OCI-LY1 (cell line): ENCODE data around the gene GMPR.

Experiments
- H2AFZ ChIP-seq: fragments of 200-600 bp; sonication (generic), shearing (Covaris generic); 2 replicates; pipeline ENCODE4 v1.6.0; 2014; ENCODE audit warnings: antibody characterized with exemption, mild to moderate bottlenecking, low read length
- H3F3A ChIP-seq: fragments of 200-600 bp; sonication (generic), shearing (Covaris generic); 2 replicates; pipeline ENCODE4 v1.6.0; 2014; ENCODE audit warnings: mild to moderate bottlenecking, antibody characterized with exemption, low read length, moderate library complexity; ENCODE audit not compliant: insufficient read depth
- H3K27ac ChIP-seq: fragments of 200-600 bp; sonication (generic); 2 replicates; pipeline ENCODE4 v1.5.1; 2014; ENCODE audit warnings: low read length, mixed run types, mild to moderate bottlenecking, low read depth; ENCODE audit not compliant: poor library complexity, severe bottlenecking
- H3K27me3 ChIP-seq: fragments of 200-600 bp; sonication (generic); 2 replicates; pipeline ENCODE4 v1.6.0; 2014; ENCODE audit warnings: antibody characterized with exemption, mild to moderate bottlenecking, low read length, moderate library complexity; ENCODE audit not compliant: insufficient read depth
- H3K36me3 ChIP-seq: fragments of 200-600 bp; sonication (generic); 2 replicates; pipeline ENCODE4 v1.6.1; 2014; ENCODE audit warnings: mild to moderate bottlenecking, antibody characterized with exemption, low read length, moderate library complexity, mixed read lengths; ENCODE audit not compliant: insufficient read depth
- H3K4me1 ChIP-seq: fragments of 200-600 bp; sonication (generic); 2 replicates; pipeline ENCODE4 v1.5.1; 2014; ENCODE audit warnings: mild to moderate bottlenecking, low read length, moderate library complexity; ENCODE audit not compliant: insufficient read depth, severe bottlenecking
- H3K4me2 ChIP-seq: fragments of 200-600 bp; sonication (generic), shearing (Covaris generic); 2 replicates; pipeline ENCODE4 v1.6.1; 2014; ENCODE audit warnings: low read length
- H3K4me3 ChIP-seq: fragments of 200-600 bp; sonication (generic); 2 replicates; pipeline ENCODE4 v1.5.1; 2014; ENCODE audit warnings: low read length, low read depth, mild to moderate bottlenecking, mixed read lengths; ENCODE audit not compliant: poor library complexity, severe bottlenecking
- H3K79me2 ChIP-seq: fragments of 200-600 bp; shearing (Covaris generic); 2 replicates; pipeline ENCODE4 v1.6.1; 2016; ENCODE audit warnings: mixed run types, low read length, mixed read lengths; ENCODE audit not compliant: insufficient read depth
- H3K9ac ChIP-seq: fragments of 200-600 bp; sonication (generic), shearing (Covaris generic); 2 replicates; pipeline ENCODE4 v1.6.1; 2014; ENCODE audit warnings: mild to moderate bottlenecking, low read length, mixed read lengths
- H3K9me2 ChIP-seq: fragments of 200-600 bp; sonication (generic), shearing (Covaris generic); 2 replicates; pipeline ENCODE4 v1.6.1; 2014; ENCODE audit warnings: low read depth, mild to moderate bottlenecking, low read length, mixed read lengths
- H3K9me3 ChIP-seq: fragments of 200-600 bp; shearing (Covaris generic); 2 replicates; pipeline ENCODE4 v1.6.1; 2014; ENCODE audit warnings: low read length, mixed read lengths
- H4K20me1 ChIP-seq: fragments of 200-600 bp; sonication (generic), shearing (Covaris generic); 2 replicates; pipeline ENCODE4 v1.6.0; 2016; ENCODE audit warnings: mild to moderate bottlenecking, low read length; ENCODE audit not compliant: insufficient read depth
- CTCF ChIP-seq: fragments of 200-600 bp; sonication (generic), shearing (Covaris generic); IDR thresholded peaks from 2 replicates; pipeline ENCODE4 v1.5.1; 2017; ENCODE audit warnings: mild to moderate bottlenecking, antibody characterized with exemption, low read length, moderate library complexity, mixed read lengths
- EZH2 ChIP-seq: fragments of 200-600 bp; sonication (generic), shearing (Covaris generic); IDR thresholded peaks from 2 replicates; pipeline ENCODE4 v1.8.0; 2017; ENCODE audit warnings: borderline replicate concordance, mixed run types, mild to moderate bottlenecking, antibody characterized with exemption, low read length, moderate library complexity, mixed read lengths

The GMPR gene

DNA sequence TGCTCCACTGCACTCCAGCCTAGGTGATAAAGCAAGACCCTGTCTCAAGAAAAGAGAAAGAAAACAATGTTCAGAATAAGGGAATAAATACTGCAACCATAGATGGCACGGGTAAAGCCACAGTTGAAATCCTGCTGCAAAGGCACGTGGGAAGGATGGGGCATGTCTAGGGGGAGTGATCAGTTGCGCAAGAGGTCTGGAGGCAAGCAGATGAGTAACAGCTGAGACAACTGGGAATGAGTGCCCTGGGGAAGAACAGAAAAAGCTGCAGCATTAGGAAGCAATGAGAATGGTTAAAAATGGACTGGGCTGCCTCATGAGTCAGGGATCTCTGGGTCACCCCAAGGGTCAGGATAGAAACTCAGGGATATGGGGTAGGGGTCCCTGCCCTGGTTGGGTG is 96.3 kb downstream of the GMPR start:
- no peaks in the 10 kb centered on the region for H3F3A ChIP-seq
- H3K4me2 ChIP-seq, result no peak overlapping the region
- no peak overlapping the region for H3K9ac ChIP-seq
- H3K4me1 ChIP-seq, result peaks cover 7% of the 10 kb centered on the region
- no peaks in the 10 kb centered on the region for H3K9me2 ChIP-seq
- H3K36me3 ChIP-seq, result no peaks in the 10 kb centered on the region
- no peaks in the 10 kb centered on the region for H3K79me2 ChIP-seq
- H2AFZ ChIP-seq, result no peak overlapping the region
- no peaks in the 10 kb centered on the region for H3K9me3 ChIP-seq
- TF ChIP-seq CTCF (no peak), EZH2 (no peak)
- H3K27me3 ChIP-seq, result no peaks in the 10 kb centered on the region
- H4K20me1 ChIP-seq, result no peaks in the 10 kb centered on the region
- no peak overlapping the region for H3K4me3 ChIP-seq
- no peak overlapping the region for H3K27ac ChIP-seq

- Histone ChIP-seq H3K27ac (no peak overlapping the region), H3F3A (no peaks in the 10 kb centered on the region), H3K4me3 (no peak overlapping the region), H3K36me3 (no peaks in the 10 kb centered on the region), H3K27me3 (no peaks in the 10 kb centered on the region), H3K9ac (no peak overlapping the region), H3K9me2 (no peaks in the 10 kb centered on the region), H3K4me1 (peaks cover 7% of the 10 kb centered on the region), H3K79me2 (no peaks in the 10 kb centered on the region), H3K9me3 (no peaks in the 10 kb centered on the region), H2AFZ (no peak overlapping the region), H4K20me1 (no peaks in the 10 kb centered on the region), H3K4me2 (no peak overlapping the region)
- TF ChIP-seq EZH2 (no peak), CTCF (no peak)
These were observed 96.8 kb downstream of the GMPR start for GRCh38 chr6:16335176-16335575.

DNA sequence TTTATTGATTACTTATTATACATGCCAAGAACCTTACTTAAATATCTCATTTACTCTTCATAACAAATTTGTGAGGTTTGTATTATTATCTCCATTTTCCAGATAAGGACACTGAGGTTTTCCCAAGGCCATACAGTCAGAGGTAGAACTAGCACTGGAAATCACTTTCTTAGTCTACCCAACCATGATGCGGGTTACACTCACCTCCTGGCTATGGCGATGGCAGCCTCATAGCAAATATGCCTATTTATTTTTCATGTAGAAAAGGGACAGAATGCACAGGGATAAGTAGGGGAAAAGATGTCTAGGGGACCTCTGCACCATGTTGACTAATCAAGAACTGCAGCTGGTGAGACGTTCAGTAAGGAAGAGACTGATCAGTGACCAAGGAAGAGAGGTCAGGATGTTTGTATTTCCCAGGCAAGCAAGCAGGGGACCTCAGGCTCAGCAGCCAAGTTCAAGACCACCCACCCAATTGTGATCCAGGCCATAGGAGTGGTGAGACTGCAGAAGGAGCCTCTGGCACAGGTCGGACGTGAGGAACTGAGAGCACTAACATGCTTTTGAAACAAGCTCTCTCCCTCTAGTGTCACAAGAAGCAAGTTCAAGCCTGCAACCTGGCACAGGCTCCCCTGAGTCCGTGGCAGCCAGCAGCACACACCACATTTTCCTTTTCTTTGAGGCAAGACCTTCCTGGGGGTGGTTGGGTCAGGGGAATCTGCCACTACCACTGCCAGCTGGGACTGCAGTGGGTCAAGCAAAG is 97.8 kb downstream of the GMPR start:
- H3K9me3 ChIP-seq, result no peaks in the 10 kb centered on the region
- H4K20me1 ChIP-seq, result no peaks in the 10 kb centered on the region
- TF ChIP-seq CTCF (no peak), EZH2 (no peak)
- H3K27me3 ChIP-seq, result no peaks in the 10 kb centered on the region
- H3K9ac ChIP-seq, result no peak overlapping the region
- no peak overlapping the region for H2AFZ ChIP-seq
- H3K9me2 ChIP-seq, result no peaks in the 10 kb centered on the region
- peaks cover 7% of the 10 kb centered on the region for H3K4me1 ChIP-seq
- H3K27ac ChIP-seq, result no peak overlapping the region
- no peak overlapping the region for H3K4me3 ChIP-seq
- no peaks in the 10 kb centered on the region for H3K36me3 ChIP-seq
- H3K4me2 ChIP-seq, result no peak overlapping the region
- H3K79me2 ChIP-seq, result no peaks in the 10 kb centered on the region
- H3F3A ChIP-seq, result no peaks in the 10 kb centered on the region
